ENCODE data around the gene RC3H2. TPM values are rescaled to one million over a fixed set of nuclear protein-coding genes. Genes with fewer than 3 reads are reported as not detected.

RC3H2 gene
- total RNA-seq, 3 donors from 2014 or later (not counting 1 experiment from before 2014, with no cell fraction given) = 74.0 to 78.8 (median 77.3) TPM

DNA sequence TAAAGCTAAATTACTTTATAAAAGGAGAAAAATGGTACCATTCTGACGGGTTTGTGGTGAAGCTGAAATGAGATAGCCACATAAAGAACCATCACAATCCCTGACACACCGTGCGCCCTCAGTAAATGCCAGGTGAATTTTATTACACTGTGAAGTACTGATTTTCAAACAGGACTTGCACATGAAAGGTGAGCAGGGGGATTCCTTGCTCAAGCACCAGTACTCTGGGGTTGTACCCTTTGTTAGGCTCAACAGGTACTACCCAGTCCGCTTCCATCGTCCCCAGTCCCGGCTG is 35.2 kb upstream of the RC3H2 start:
- H3K9me3 Mint-ChIP-seq = no peaks in the 10 kb centered on the region
- H3K4me3 ChIP-seq (ENCODE audit: low read length) = no peak overlapping the region

DNA sequence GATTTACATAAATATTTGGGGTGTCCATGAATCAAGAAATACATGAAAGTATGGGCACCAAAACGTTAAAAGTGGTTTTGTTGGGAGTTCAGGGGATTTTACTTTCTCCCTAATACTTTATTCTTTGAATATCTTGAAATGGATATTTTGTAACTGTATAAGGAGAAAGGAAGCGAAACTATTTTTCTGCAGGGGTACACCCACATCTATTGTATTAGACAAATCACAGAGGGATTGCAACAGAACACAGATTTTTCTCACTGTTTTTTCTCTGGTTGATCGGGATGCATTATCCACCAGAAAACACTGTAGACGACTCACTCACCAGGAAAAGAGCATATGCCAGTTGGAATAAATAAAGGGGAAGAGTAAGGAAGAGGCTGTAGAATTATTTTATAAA is 34.4 kb upstream of the RC3H2 start:
- DNase-seq (no peak), ATAC-seq (no peak)
- intact Hi-C loops (cut with micrococcal nuclease) = no loop called here
- Mint-ChIP-seq H3K36me3 (no peaks in the 10 kb centered on the region), H3K4me3 (peak overlapping the region; percentile 61), H3K27me3 (ENCODE audit: low read depth in 2 of 2) (no peaks in the 10 kb centered on the region), H3K27ac (peak overlapping the region; percentile 55 to 84), H3K9me3 (no peaks in the 10 kb centered on the region), H3K4me1 (peaks cover 10 to 17% of the 10 kb centered on the region in 2 donors)
- Histone ChIP-seq H3K36me3 (ENCODE audit: control insufficient read depth, insufficient read depth, low read length) (peaks cover 10% of the 10 kb centered on the region), H3K27ac (ENCODE audit: low read length) (no peak overlapping the region), H3K4me3 (ENCODE audit: low read length) (no peak overlapping the region), H3K27me3 (ENCODE audit: control insufficient read depth, insufficient read depth, low read length) (no peaks in the 10 kb centered on the region), H3K4me1 (ENCODE audit: control insufficient read depth, insufficient read depth, low read length) (peaks cover 14% of the 10 kb centered on the region), H3K9me3 (ENCODE audit: control insufficient read depth, insufficient read depth, low read length) (no peaks in the 10 kb centered on the region)
- TF ChIP-seq, protein P1, sequence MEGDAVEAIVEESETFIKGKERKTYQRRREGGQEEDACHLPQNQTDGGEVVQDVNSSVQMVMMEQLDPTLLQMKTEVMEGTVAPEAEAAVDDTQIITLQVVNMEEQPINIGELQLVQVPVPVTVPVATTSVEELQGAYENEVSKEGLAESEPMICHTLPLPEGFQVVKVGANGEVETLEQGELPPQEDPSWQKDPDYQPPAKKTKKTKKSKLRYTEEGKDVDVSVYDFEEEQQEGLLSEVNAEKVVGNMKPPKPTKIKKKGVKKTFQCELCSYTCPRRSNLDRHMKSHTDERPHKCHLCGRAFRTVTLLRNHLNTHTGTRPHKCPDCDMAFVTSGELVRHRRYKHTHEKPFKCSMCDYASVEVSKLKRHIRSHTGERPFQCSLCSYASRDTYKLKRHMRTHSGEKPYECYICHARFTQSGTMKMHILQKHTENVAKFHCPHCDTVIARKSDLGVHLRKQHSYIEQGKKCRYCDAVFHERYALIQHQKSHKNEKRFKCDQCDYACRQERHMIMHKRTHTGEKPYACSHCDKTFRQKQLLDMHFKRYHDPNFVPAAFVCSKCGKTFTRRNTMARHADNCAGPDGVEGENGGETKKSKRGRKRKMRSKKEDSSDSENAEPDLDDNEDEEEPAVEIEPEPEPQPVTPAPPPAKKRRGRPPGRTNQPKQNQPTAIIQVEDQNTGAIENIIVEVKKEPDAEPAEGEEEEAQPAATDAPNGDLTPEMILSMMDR (IDR thresholded peaks at IDR 0.05) = no peak
- 100% methylated on average over 2 of the region's 4 CpGs for WGBS (ENCODE audit: insufficient coverage)

More for the DNA sequence above, 35.2 kb upstream of the RC3H2 start:
- Mint-ChIP-seq H3K36me3 (no peaks in the 10 kb centered on the region), H3K4me1 (peaks cover 14 to 20% of the 10 kb centered on the region in 2 donors), H3K27ac (peak overlapping the region; percentile 84 to 94), H3K27me3 (ENCODE audit: low read depth in 2 of 2) (no peaks in the 10 kb centered on the region), H3K4me3 (peak overlapping the region; percentile 74)
- Histone ChIP-seq H3K27ac (ENCODE audit: low read length) (peak overlapping the region; percentile 61), H3K4me1 (ENCODE audit: control insufficient read depth, insufficient read depth, low read length) (peaks cover 14% of the 10 kb centered on the region), H3K27me3 (ENCODE audit: control insufficient read depth, insufficient read depth, low read length) (no peaks in the 10 kb centered on the region), H3K9me3 (ENCODE audit: control insufficient read depth, insufficient read depth, low read length) (no peaks in the 10 kb centered on the region), H3K36me3 (ENCODE audit: control insufficient read depth, insufficient read depth, low read length) (peaks cover 10% of the 10 kb centered on the region)
- TF ChIP-seq, protein P1 (IDR thresholded peaks at IDR 0.05) = no peak
- intact Hi-C loops (cut with micrococcal nuclease) = loop anchor here (1.0 kb wide), 2 partner anchors 9 to 35 kb away; partner anchors contain the start of genes RC3H2 and ZBTB26
- ATAC-seq (no peak), DNase-seq (no peak)
- 36% methylated on average over 5 of the region's 6 CpGs for WGBS (ENCODE audit: insufficient coverage)

DNA sequence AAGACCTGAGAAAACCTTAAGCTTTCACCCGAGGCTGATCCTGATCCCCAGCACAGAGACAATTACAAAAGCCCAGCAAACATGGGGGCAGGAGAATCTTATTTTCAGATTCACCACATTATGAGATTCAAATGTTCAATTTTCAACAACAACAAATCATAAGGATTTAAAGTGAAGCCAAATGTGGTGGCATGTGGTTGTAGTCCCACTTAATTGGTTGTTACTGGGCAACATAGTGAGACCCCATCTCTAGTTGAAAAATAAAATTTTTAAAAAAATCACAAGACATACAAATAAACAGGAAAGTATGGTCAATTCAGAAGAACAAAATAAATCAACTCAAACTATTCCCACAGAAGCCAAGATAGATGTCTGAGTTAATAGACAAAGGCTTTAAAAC is 31.7 kb upstream of the RC3H2 start:
- no peaks in the 10 kb centered on the region for H3K36me3 Mint-ChIP-seq

DNA sequence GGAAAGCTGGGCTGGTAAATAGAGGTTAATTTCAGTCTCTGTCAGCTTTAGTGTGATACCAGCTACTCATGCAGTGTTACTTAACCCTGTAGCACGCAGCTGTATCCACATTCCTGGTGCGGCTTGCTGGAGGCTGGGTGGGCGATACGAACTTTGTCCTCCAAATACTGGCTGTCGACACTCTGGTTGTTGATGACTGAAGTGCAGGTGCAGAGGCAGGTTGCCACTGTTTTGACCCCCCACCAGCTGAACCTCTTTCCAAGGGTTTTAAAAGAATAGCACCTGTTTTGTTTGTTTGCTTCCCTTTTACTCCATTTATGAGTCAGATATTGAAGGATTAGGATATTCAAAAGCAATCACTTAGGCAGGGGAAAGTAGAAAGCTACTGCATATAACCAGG is 31.3 kb upstream of the RC3H2 start:
- no peak overlapping the region for H3K4me3 Mint-ChIP-seq
- H3K4me3 ChIP-seq (ENCODE audit: low read length) = no peak overlapping the region
- DNase-seq (no peak), ATAC-seq (no peak)
- no peaks in the 10 kb centered on the region for H3K9me3 ChIP-seq (ENCODE audit: control insufficient read depth, insufficient read depth, low read length)
- H3K27me3 Mint-ChIP-seq (ENCODE audit: low read depth in 2 of 2) = no peaks in the 10 kb centered on the region
- no peak overlapping the region for H3K27ac Mint-ChIP-seq
- peaks cover 17% of the 10 kb centered on the region for H3K4me1 ChIP-seq (ENCODE audit: control insufficient read depth, insufficient read depth, low read length)
- H3K27me3 ChIP-seq (ENCODE audit: control insufficient read depth, insufficient read depth, low read length) = no peaks in the 10 kb centered on the region
- no peaks in the 10 kb centered on the region for H3K36me3 Mint-ChIP-seq
- WGBS (ENCODE audit: insufficient coverage) = 95% methylated on average over 5 of the region's 5 CpGs
- no peaks in the 10 kb centered on the region for H3K9me3 Mint-ChIP-seq
- intact Hi-C loops (cut with micrococcal nuclease) = no loop called here
- no peak overlapping the region for H3K27ac ChIP-seq (ENCODE audit: low read length)
- peaks cover 10% of the 10 kb centered on the region for H3K36me3 ChIP-seq (ENCODE audit: control insufficient read depth, insufficient read depth, low read length)
- TF ChIP-seq, protein P1 (IDR thresholded peaks at IDR 0.05) = no peak
- peaks cover 18 to 22% of the 10 kb centered on the region in 2 donors for H3K4me1 Mint-ChIP-seq

More for the DNA sequence above, 31.7 kb upstream of the RC3H2 start:
- TF ChIP-seq, protein P1 (IDR thresholded peaks at IDR 0.05) = no peak
- ATAC-seq = no peak
- H3K4me1 Mint-ChIP-seq = peaks cover 19 to 24% of the 10 kb centered on the region in 2 donors
- H3K27me3 ChIP-seq (ENCODE audit: control insufficient read depth, insufficient read depth, low read length) = no peaks in the 10 kb centered on the region
- no peak overlapping the region for H3K27ac Mint-ChIP-seq
- 91% methylated on average over 1 of the region's 1 CpG for WGBS (ENCODE audit: insufficient coverage)
- H3K27me3 Mint-ChIP-seq (ENCODE audit: low read depth in 2 of 2) = no peaks in the 10 kb centered on the region
- H3K9me3 ChIP-seq (ENCODE audit: control insufficient read depth, insufficient read depth, low read length) = no peaks in the 10 kb centered on the region
- H3K4me3 ChIP-seq (ENCODE audit: low read length) = no peak overlapping the region
- peaks cover 10% of the 10 kb centered on the region for H3K36me3 ChIP-seq (ENCODE audit: control insufficient read depth, insufficient read depth, low read length)
- DNase-seq = no peak
- intact Hi-C loops (cut with micrococcal nuclease) = no loop called here
- peaks cover 20% of the 10 kb centered on the region for H3K4me1 ChIP-seq (ENCODE audit: control insufficient read depth, insufficient read depth, low read length)
- no peak overlapping the region for H3K4me3 Mint-ChIP-seq
- no peaks in the 10 kb centered on the region for H3K9me3 Mint-ChIP-seq
- no peak overlapping the region for H3K27ac ChIP-seq (ENCODE audit: low read length)
